Fibroblast of lung (primary cell): ENCODE results near the gene LIMK1.

Source experiments
- EZH2 ChIP-seq: IDR thresholded peaks from 2 replicates; pipeline ENCODE4 v1.5.1; 2012; ENCODE audit warnings: low read length, control low read depth, mild to moderate bottlenecking; ENCODE audit errors: missing control alignments
- TF ChIP-seq, protein P1 (sequence below), 2 donors: IDR thresholded peaks in 1 of 2; conservative IDR thresholded peaks in 1 of 2; 1 replicate in 1 of 2; 2 replicates in 1 of 2; pipeline ENCODE4 v1.5.1; 2011 to 2012; ENCODE audit warnings: low read length in 2 of 2, control low read depth in 1 of 2, inconsistent platforms in 1 of 2, low read depth in 1 of 2, mild to moderate bottlenecking in 1 of 2

DNA sequence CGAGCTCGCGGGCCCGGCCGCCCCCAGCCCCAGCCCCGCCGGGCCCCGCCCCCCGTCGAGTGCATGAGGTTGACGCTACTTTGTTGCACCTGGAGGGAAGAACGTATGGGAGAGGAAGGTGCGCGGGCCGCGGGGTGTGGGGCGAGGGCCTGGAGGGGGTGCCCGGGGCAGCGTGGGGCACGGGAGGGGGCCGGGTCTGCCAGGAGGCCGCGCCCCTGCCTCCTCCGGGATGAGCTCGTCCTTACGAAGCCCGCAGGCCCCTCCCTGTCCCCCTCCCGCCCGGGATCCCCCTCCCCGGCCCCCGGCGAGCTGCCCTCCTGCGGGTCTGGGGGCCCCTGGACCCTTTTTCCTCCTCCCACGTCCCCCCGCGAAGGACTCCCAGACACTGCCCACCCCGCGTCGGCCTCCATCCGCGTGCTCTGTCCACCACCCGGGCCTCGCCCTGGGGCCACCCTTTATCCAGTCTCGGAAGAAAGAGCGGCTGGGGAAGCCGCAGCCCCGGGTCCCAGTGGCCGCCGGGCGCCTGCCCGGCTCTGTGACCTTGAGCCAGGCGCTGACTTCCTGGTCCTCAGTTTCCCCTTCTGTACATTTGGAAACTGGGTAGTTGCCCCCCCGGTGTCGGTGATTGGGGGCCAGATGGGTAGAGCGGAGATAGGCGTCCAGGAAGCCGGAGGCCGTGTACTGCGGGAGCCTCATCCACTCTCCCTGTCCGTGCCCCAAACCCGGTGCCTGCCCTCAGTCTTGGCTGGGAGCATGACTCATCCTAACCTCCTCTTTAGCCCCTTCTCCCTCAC, 521 bp downstream of the LIMK1 start:
- TF ChIP-seq, protein P1, sequence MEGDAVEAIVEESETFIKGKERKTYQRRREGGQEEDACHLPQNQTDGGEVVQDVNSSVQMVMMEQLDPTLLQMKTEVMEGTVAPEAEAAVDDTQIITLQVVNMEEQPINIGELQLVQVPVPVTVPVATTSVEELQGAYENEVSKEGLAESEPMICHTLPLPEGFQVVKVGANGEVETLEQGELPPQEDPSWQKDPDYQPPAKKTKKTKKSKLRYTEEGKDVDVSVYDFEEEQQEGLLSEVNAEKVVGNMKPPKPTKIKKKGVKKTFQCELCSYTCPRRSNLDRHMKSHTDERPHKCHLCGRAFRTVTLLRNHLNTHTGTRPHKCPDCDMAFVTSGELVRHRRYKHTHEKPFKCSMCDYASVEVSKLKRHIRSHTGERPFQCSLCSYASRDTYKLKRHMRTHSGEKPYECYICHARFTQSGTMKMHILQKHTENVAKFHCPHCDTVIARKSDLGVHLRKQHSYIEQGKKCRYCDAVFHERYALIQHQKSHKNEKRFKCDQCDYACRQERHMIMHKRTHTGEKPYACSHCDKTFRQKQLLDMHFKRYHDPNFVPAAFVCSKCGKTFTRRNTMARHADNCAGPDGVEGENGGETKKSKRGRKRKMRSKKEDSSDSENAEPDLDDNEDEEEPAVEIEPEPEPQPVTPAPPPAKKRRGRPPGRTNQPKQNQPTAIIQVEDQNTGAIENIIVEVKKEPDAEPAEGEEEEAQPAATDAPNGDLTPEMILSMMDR (conservative IDR thresholded peaks at IDR 0.05 in 1 of 2, IDR thresholded peaks at IDR 0.05 in 1 of 2; ENCODE audit: low read depth in 1 of 2, low read length in 2 of 2), result no peak
- no peak for TF ChIP-seq EZH2
